CD4-positive, CD25-positive, alpha-beta regulatory T cell (primary cell): Measurements from ENCODE around the gene SLC23A2. TPM values are rescaled to one million over a fixed set of nuclear protein-coding genes. Genes with fewer than 3 reads are reported as not detected.

ENCODE experiments used
- ATAC-seq, 2 donors: fragments of 150-1000 bp; cut with Tn5 transposase; one replicate each; pipeline ENCODE4 v1.10.0; 2021; ENCODE audit warnings: low read depth in 2 of 2, moderate number of reproducible peaks in 2 of 2, moderate library complexity in 1 of 2
- DNase-seq, 3 donors: peaks; one replicate each; pipeline versions ENCODE4 v3.0.0 to v3.0.0-alpha.2; 2012 to 2022; ENCODE audit warnings: mixed read lengths in 1 of 3
- H3K27ac ChIP-seq: one replicate; pipeline ENCODE4 v1.7.0; 2013; ENCODE audit warnings: mild to moderate bottlenecking, low read length; ENCODE audit not compliant: insufficient read depth, poor library complexity, severe bottlenecking
- H3K27me3 ChIP-seq: one replicate; pipeline ENCODE4 v1.7.0; 2013; ENCODE audit warnings: low read length; ENCODE audit not compliant: control insufficient read depth, insufficient read depth
- H3K36me3 ChIP-seq: one replicate; pipeline ENCODE4 v1.7.0; 2013; ENCODE audit warnings: mild to moderate bottlenecking, low read length, moderate library complexity; ENCODE audit not compliant: control insufficient read depth, insufficient read depth
- H3K4me1 ChIP-seq: 2 replicates; pipeline ENCODE4 v1.7.0; 2013; ENCODE audit warnings: mild to moderate bottlenecking, low read length; ENCODE audit not compliant: insufficient read depth, control insufficient read depth, poor library complexity, severe bottlenecking
- H3K4me3 ChIP-seq: one replicate; pipeline ENCODE4 v1.7.0; 2013; ENCODE audit warnings: low read depth, mild to moderate bottlenecking, low read length, moderate library complexity
- H3K9me3 ChIP-seq, 2 experiments: 1 replicate in 1 of 2; 2 replicates in 1 of 2; pipeline ENCODE4 v1.7.0; 2013; ENCODE audit warnings: low read length in 2 of 2, mild to moderate bottlenecking in 1 of 2, moderate library complexity in 1 of 2; ENCODE audit not compliant: control insufficient read depth in 2 of 2
- H3K27ac Mint-ChIP-seq, 3 donors: one replicate each; pipeline ENCODE4 v1.8.0; 2020 to 2022; ENCODE audit warnings: mild to moderate bottlenecking in 3 of 3, mixed read lengths in 3 of 3, moderate library complexity in 2 of 3
- H3K27me3 Mint-ChIP-seq: one replicate; pipeline ENCODE4 v1.8.0; 2022; ENCODE audit warnings: mild to moderate bottlenecking, mixed read lengths
- H3K36me3 Mint-ChIP-seq: one replicate; pipeline ENCODE4 v1.8.0; 2020; ENCODE audit warnings: mixed read lengths
- H3K4me1 Mint-ChIP-seq, 4 donors: one replicate each; pipeline ENCODE4 v1.8.0; 2020 to 2022; ENCODE audit warnings: mixed read lengths in 4 of 4, mild to moderate bottlenecking in 1 of 4
- H3K4me3 Mint-ChIP-seq, 4 donors: one replicate each; pipeline ENCODE4 v1.8.0; 2020 to 2022; ENCODE audit warnings: mild to moderate bottlenecking in 4 of 4, mixed read lengths in 4 of 4, moderate library complexity in 3 of 4
- H3K9me3 Mint-ChIP-seq, 7 donors: one replicate each; pipeline ENCODE4 v1.8.0; 2020 to 2022; ENCODE audit warnings: mixed read lengths in 7 of 7, mild to moderate bottlenecking in 3 of 7, moderate library complexity in 2 of 7
- polyA plus RNA-seq, 4 donors: library from polyadenylated mRNA; unstranded; fragments of 300-500 nt; fragmentation: Illumina TruSeq; gene quantifications; one replicate each; pipeline ENCODE4 v1.2.3, GENCODE V29; 2021
- total RNA-seq: library from RNA; stranded (reverse); gene quantifications from one replicate; pipeline ENCODE4 v1.2.3, GENCODE V29; 2022

The SLC23A2 gene
- total and polyA plus RNA-seq, 5 donors from 2014 or later = 3.7 to 19.6 (median 4.7) TPM

DNA sequence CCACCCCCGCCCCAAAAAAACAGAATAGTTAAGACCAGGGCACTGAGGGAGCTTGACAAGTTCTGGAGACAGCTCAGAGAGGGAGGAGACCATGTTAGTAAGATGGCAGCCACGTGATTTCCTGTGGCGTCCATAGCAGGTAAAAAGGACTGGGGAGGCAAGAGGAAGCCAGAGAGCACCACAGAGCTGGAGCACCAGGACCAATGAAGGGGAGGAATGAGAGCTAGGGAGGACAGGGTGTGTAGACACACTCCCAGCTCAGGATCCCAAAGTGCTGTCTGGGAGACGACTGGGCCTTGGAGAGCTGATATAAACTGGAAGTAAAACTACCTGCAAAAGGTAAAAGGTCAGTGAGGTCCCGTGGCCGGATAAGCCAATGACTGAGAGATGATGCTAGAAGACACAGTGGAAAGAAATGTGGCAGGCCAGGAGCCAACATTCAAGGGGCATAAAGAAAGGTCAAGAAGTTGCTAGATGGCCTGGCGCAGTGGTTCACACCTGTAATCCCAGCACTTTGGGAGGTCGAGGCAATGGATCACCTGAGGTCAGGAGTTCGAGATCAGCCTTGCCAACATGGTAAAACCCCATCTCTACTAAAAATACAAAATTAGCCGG lies 39.0 kb downstream of the SLC23A2 start:
- H3K4me1 ChIP-seq = peaks cover 14% of the 10 kb centered on the region
- peaks cover 27 to 33% (median 29%) of the 10 kb centered on the region in 4 donors for H3K4me1 Mint-ChIP-seq

DNA sequence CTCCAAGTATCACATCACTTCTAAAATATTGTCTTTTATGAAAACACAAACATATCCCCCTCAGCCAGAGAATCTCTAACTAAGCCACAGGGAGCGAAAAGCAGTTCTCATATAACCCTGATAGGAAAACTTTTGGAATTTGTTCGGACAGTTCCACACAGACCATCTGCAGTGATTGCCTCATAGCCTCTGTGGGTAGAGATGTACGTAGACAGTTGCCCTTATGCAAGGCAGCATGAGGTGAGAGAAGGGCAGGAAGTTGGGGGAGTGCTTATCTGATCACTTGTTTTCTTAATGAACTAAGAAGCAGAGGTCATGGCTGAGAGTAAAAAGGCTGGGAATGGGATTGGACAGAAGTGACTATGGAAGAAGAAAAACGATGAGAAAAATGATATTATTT lies 39.6 kb downstream of the SLC23A2 start:
- peaks cover 5% of the 10 kb centered on the region for H3K36me3 Mint-ChIP-seq
- Histone ChIP-seq H3K36me3 (no peaks in the 10 kb centered on the region), H3K27me3 (no peaks in the 10 kb centered on the region), H3K4me1 (peaks cover 14% of the 10 kb centered on the region), H3K9me3 (no peaks in the 10 kb centered on the region), H3K4me3 (peak overlapping the region; percentile 49), H3K27ac (peak overlapping the region; percentile 64)
- DNase-seq (peak; percentile 6 to 70 (median 41)), ATAC-seq (peak; percentile 79 to 80)
- H3K27ac Mint-ChIP-seq = peak overlapping the region; percentile 72 to 92 (median 87)
- peak overlapping the region in 3 of 4 donors; percentile 39 to 78 (median 56) for H3K4me3 Mint-ChIP-seq
- peaks cover 0 to 4% (median 0%) of the 10 kb centered on the region in 7 donors for H3K9me3 Mint-ChIP-seq
- peaks cover 24 to 31% (median 27%) of the 10 kb centered on the region in 4 donors for H3K4me1 Mint-ChIP-seq
- no peaks in the 10 kb centered on the region for H3K27me3 Mint-ChIP-seq

More for the DNA sequence above, 39.0 kb downstream of the SLC23A2 start:
- H3K36me3 ChIP-seq = no peaks in the 10 kb centered on the region
- no peaks in the 10 kb centered on the region for H3K9me3 ChIP-seq
- peak overlapping the region; percentile 39 to 78 (median 62) for H3K4me3 Mint-ChIP-seq
- peak overlapping the region; percentile 64 for H3K27ac ChIP-seq
- H3K36me3 Mint-ChIP-seq = peaks cover 5% of the 10 kb centered on the region
- no peaks in the 10 kb centered on the region for H3K27me3 ChIP-seq
- peaks cover 0 to 4% (median 0%) of the 10 kb centered on the region in 7 donors for H3K9me3 Mint-ChIP-seq
- DNase-seq (peak; percentile 22 to 83 (median 49)), ATAC-seq (peak; percentile 84 to 85)
- H3K27ac Mint-ChIP-seq = peak overlapping the region; percentile 70 to 92 (median 72)
- H3K27me3 Mint-ChIP-seq = no peaks in the 10 kb centered on the region
- peak overlapping the region; percentile 34 for H3K4me3 ChIP-seq

DNA sequence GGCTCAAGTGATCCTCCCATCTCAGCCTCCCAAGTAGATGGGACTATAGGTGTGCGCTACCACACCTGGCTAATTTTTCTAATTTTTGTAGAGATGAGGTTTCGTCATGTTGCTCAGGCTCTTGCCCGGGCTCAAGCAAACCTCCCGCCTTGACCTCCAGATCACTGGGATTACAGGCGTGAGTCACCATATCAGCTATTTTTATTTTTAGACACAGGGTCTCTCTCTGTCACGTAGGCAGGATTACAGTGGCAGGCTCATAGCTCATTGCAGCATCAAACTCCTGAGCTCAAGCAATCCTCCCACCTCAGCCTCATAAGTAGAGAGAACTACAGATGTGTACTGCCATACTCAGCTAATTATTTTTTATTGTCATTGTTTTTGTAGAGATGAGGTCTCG lies 41.7 kb downstream of the SLC23A2 start:
- no peaks in the 10 kb centered on the region for H3K9me3 ChIP-seq
- no peak overlapping the region for H3K4me3 ChIP-seq
- H3K27me3 Mint-ChIP-seq = no peaks in the 10 kb centered on the region
- peaks cover 14% of the 10 kb centered on the region for H3K4me1 ChIP-seq
- no peaks in the 10 kb centered on the region for H3K27me3 ChIP-seq
- no peak for ATAC-seq
- peaks cover 0 to 4% (median 0%) of the 10 kb centered on the region in 7 donors for H3K9me3 Mint-ChIP-seq
- peaks cover 5% of the 10 kb centered on the region for H3K36me3 Mint-ChIP-seq
- no peaks in the 10 kb centered on the region for H3K36me3 ChIP-seq
- peak overlapping the region in 1 of 3 donors; percentile 60 for H3K27ac Mint-ChIP-seq
- H3K4me3 Mint-ChIP-seq = no peak overlapping the region
- DNase-seq = no peak
- H3K27ac ChIP-seq = no peak overlapping the region
- H3K4me1 Mint-ChIP-seq = peaks cover 29 to 39% (median 31%) of the 10 kb centered on the region in 4 donors

DNA sequence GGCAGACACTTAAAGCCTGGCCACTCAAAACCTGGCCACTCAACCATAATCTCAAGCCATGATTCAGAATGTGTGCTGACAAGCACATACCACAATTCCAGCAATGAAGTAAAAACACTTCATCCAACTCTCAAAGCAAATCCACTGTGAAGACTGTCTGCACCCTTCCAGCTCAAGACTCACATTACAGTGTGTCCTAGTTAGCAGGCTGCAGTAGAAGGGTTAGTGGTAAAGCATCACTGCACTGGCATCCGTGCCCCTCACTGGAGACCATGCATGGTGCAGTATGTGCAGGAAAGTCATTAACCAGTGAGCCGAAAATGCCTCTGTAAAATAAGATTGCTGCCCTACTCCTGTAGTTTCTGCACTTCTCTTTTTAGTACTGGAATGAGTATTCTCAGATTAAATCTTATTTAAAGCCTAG lies 43.4 kb downstream of the SLC23A2 start:
- DNase-seq = no peak
- H3K4me3 ChIP-seq = no peak overlapping the region

DNA sequence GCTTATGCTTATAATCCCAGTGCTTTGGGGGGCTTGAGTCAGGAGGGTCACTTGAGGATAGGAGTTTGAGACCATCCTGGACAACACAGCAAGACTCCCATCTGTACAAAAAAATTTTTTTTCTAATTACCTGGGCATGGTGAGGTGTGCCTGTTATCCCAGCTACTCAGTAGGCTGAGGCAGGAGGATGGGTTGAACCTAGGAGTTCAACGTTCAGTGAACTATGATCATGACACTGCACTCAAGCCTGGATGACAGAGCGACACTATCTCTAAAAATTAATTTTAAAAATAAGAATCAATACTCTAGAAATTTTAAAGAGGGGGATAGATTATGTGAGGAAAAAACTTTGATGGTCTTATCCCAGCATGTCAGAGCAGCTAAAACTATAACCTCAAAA lies 44.1 kb downstream of the SLC23A2 start:
- no peaks in the 10 kb centered on the region for H3K36me3 ChIP-seq
- H3K27me3 ChIP-seq = no peaks in the 10 kb centered on the region
- Mint-ChIP-seq H3K27ac (no peak overlapping the region), H3K4me3 (no peak overlapping the region), H3K4me1 (peaks cover 21 to 26% (median 24%) of the 10 kb centered on the region in 4 donors), H3K27me3 (no peaks in the 10 kb centered on the region), H3K36me3 (peaks cover 4% of the 10 kb centered on the region), H3K9me3 (peaks cover 0 to 1% (median 0%) of the 10 kb centered on the region in 7 donors)
- ATAC-seq = no peak
- no peak overlapping the region for H3K27ac ChIP-seq
- H3K4me3 ChIP-seq = no peak overlapping the region
- H3K9me3 ChIP-seq = no peaks in the 10 kb centered on the region
- no peak for DNase-seq
- H3K4me1 ChIP-seq = peaks cover 10% of the 10 kb centered on the region

More for the DNA sequence above, 43.4 kb downstream of the SLC23A2 start:
- Histone ChIP-seq H3K9me3 (no peaks in the 10 kb centered on the region), H3K27ac (no peak overlapping the region), H3K4me1 (peaks cover 14% of the 10 kb centered on the region), H3K36me3 (no peaks in the 10 kb centered on the region), H3K27me3 (no peaks in the 10 kb centered on the region)
- ATAC-seq = no peak
- no peak overlapping the region for H3K4me3 Mint-ChIP-seq
- no peak overlapping the region for H3K27ac Mint-ChIP-seq
- H3K27me3 Mint-ChIP-seq = no peaks in the 10 kb centered on the region
- H3K9me3 Mint-ChIP-seq = peaks cover 0 to 4% (median 0%) of the 10 kb centered on the region in 7 donors
- peaks cover 5% of the 10 kb centered on the region for H3K36me3 Mint-ChIP-seq
- H3K4me1 Mint-ChIP-seq = peaks cover 24 to 32% (median 29%) of the 10 kb centered on the region in 4 donors

DNA sequence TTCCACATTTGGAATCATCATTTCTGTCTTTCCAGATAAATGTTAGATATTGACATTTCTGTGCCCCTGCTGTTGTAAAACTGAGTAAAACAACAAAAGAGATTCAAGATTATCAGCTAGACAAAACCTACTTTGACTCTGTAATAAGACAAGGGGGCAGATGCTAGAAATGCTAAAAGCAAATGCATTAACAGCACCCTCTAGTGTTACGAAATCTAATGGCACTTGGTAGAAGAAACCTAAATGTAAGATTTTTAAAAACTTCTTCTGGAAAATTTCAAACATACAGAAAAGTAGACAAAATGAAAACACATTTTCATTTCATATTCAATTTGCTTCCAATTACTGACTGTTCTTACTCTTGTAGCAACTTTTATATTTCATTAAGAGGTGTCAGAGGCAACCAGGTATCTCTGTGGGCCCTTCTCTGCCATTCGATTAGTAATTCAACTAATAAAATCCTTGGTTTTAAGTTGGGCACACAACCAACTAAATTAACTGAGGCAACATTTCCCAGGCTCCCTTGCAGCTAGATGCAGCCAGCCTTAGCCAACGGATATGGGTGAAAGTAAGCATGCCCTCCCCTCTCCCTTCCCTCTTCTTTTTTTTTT lies 45.0 kb downstream of the SLC23A2 start:
- ATAC-seq (peak; percentile 45 to 72), DNase-seq (peak in 2 of 3 donors; percentile 56 to 81)
- Histone ChIP-seq H3K27me3 (no peaks in the 10 kb centered on the region), H3K4me1 (peaks cover under 1% of the 10 kb centered on the region), H3K27ac (no peak overlapping the region), H3K9me3 (no peaks in the 10 kb centered on the region), H3K4me3 (no peak overlapping the region), H3K36me3 (no peaks in the 10 kb centered on the region)
- Mint-ChIP-seq H3K4me3 (no peak overlapping the region), H3K27me3 (no peaks in the 10 kb centered on the region), H3K9me3 (no peaks in the 10 kb centered on the region), H3K4me1 (peaks cover 13 to 18% (median 15%) of the 10 kb centered on the region in 4 donors), H3K27ac (no peak overlapping the region), H3K36me3 (peaks cover 4% of the 10 kb centered on the region)

DNA sequence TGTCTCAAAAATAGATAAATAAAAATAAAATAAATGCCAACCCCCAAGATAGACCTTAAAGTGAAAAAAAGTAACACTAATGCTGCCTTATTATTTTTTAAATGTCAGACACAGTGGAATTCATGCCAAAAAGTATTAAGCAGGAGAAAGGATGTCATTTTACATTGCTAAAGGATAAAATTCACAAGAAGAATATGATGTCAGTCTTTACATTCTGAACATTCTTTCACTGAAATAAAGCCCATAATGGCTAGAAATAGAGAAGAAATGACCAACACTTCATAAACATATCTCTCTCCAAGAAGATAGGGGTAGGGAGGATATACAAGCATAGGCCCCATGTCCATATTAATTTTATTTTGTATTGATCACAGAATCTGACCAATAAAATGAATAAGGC lies 47.4 kb downstream of the SLC23A2 start:
- H3K4me1 ChIP-seq = peaks cover 4% of the 10 kb centered on the region
- peaks cover 18 to 22% (median 20%) of the 10 kb centered on the region in 4 donors for H3K4me1 Mint-ChIP-seq
- H3K4me3 Mint-ChIP-seq = no peak overlapping the region
- ATAC-seq = no peak
- no peaks in the 10 kb centered on the region for H3K9me3 ChIP-seq
- peaks cover 7% of the 10 kb centered on the region for H3K36me3 Mint-ChIP-seq
- DNase-seq = no peak
- no peaks in the 10 kb centered on the region for H3K9me3 Mint-ChIP-seq
- no peaks in the 10 kb centered on the region for H3K27me3 ChIP-seq
- no peak overlapping the region for H3K27ac ChIP-seq
- no peak overlapping the region for H3K27ac Mint-ChIP-seq
- no peaks in the 10 kb centered on the region for H3K36me3 ChIP-seq
- H3K27me3 Mint-ChIP-seq = no peaks in the 10 kb centered on the region
- no peak overlapping the region for H3K4me3 ChIP-seq
